Activated CD8-positive, alpha-beta memory T cell treated with anti-CD3 and anti-CD28 coated beads for 1 hour (primary cell): ENCODE results near the gene CD46.

Experiments
- DNase-seq, 2 donors: peaks; one replicate each; pipeline ENCODE4 v3.0.0-alpha.2; 2020; ENCODE audit warnings: low read depth in 1 of 2; ENCODE audit errors: extremely low read depth in 1 of 2

CD46 gene

DNA sequence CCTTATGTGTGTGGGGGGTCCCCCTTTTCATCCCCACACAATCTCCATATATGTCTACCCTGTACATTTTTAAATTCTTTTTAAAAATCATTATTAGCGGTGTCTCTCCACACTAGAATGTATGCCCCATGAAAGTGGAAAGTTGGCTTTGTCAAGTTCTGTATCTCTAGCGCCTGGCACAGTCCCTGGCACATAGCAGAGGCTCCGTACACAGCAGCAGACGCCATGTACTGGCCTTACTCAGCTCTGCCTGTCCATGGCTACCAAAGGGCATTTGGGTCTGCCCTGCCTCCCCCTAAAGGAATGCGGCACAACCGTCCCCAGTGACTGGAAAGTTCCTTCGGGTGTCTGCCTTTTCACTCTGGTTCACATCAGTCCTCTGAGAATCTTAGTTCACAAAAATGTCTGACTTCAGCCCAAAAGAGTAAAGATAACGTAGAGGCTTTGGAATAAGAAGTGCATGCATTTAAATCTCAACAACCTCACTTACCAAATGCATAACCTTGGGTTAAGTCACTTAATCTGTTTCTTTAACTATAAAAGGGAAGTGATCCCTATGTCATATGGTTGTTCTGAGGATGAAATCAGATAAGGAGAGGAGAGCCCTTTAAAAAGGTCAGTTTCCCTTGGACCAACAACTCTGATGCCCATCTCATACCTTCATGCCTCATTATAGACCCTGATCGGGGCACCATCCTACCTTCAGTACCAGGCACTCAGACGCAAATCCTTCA is 61.1 kb downstream of the CD46 start:
- no peak for DNase-seq

DNA sequence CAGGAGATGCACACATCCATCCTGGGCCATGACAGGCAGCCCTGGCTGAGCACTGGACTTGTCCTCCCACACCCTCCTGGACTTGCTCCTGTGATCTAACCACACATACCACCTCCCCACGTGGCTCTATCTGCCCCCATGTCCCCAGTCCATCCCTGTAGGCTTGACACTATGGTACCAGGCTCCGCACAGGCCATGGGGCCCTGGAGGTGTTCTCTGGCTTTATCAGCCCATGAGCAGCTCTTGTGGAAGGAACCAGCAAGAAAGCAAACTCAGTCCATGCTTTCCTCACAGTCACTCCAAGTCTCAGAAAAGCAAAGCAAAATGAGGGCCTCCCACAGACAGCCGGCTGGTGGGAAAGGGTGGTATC is 61.6 kb downstream of the CD46 start:
- DNase-seq, result no peak

DNA sequence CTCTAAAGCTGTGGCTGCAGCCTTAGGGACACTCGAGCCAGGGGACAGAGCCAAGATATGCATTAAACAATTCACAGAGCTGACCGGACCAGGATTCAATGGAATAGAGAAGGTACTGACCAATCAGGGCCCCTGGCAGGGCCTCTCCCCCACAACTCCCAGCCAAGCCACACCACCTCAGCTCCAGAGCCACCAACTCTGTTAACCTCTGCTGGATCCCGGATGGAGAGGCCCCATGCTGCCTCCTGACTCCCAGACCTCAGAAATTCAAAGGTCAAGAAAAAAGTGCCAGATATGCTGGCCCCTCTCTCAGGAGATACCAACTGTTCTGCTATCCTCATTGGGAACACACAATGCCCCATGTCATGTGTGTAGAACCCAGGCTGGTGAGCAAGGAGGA is 62.1 kb downstream of the CD46 start:
- DNase-seq, result no peak

GRCh38 chr1:207814469-207814868 is 62.6 kb downstream of the CD46 start:
- DNase-seq, result no peak

- no peak for DNase-seq
Observed at GRCh38 chr1:207815466-207815865, 63.6 kb downstream of the CD46 start.

DNA sequence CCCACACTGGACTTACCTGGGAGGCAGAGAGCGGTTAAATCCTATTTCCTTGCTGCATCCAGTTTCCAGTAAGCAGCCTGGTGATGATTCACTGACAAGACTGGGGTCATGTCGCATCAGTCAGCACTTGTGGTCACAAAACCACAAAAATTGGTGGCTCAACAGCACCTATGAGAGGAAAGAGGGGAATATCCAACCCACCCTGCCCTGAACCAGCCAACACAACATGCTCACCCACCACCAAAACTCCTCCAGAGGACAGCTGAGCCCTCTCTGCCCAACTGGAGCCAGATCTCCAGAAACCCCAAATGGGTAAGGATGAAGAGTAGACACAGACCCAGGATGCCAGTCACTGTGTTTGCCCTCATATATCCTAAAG is 64.0 kb downstream of the CD46 start:
- DNase-seq, result no peak

DNA sequence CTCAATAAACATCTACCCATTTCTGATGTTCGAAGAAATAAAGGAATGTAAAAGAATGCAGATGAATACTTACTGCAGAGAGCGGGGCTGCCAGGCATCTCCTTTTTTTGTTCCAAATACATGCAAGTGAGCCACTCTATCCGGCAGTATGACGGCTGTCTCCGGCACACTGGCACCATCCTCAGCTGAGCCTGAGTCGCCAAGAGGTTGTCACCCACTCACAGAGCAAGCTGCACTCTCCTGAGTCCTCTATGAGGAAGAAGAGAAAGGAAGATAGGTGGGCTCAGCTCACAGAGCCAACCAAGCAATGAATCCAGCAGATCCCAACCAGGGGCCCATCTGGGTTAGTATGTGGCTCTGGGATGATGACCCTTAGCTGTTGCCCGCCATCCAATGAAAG is 65.3 kb downstream of the CD46 start:
- DNase-seq, result no peak

- no peak for DNase-seq
Observed at GRCh38 chr1:207817778-207818751, 66.2 kb downstream of the CD46 start.

DNA sequence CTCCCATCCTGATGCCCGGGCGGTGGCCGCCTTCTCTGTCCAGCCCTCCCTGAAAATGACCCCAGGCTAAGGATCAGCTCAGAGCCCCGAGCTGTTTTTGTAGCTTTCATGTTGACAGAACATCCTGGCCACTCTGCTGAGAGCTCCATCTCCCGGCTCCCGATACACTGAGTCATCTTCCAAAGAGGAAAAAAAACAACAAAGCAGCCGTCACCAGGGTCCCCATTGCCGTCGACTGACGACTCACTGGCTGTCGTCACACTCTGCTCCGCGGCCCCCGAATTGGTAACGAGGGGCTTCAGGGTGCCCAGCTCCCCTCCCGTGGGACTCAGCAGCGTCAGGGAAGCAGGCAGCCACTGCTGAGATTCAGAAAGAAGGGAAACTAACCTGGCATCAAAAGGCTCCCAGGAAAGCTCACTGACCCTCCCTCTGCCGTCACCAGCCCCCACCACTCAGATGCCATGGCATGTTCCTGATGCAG is 67.2 kb downstream of the CD46 start:
- DNase-seq, result no peak

DNA sequence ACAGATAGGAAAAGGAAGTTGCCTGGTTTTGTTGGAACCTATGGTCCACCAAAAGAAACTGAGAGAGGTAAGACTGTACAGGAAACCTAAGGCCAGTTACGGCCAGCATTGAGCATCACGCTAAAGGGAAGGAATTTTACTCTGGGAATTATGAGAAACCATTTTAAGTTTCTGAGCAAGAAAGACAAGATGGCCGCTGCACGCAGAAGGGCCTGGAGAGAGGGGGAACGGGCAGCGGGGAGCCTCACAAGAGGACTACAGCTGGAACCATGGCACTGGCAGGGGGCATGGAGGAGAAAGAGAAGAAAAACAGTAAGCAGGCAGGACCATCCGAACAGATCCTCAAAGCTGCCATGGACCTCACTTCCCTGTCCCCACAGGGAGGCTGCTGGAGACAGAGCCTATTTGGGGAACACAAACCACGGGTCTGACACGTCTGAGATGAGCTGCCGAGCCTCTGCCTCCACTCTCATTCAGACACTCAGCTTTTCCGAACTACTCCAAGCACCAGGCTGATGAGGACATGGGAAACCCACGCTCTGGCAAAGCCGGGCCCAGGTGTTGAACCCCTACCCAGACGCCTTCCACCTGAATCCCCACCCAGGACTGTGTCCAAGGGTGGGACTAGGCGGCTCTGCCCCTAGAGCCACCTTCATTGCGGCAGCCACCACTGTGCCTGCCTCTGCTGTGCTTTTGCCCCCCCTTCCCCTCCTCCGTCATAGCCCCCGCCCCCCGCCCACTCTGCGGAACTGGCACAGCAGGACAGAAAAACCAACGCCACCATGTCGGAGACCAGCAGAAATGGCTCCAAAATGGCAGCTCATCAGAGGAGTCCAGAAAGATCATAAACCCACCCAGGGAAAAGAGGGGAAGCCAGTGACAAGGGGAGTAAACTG is 69.0 kb downstream of the CD46 start:
- no peak for DNase-seq

GRCh38 chr1:207821464-207822045 is 69.7 kb downstream of the CD46 start:
- DNase-seq, result no peak

GRCh38 chr1:207822124-207822601 is 70.3 kb downstream of the CD46 start:
- no peak for DNase-seq

GRCh38 chr1:207822602-207823451 is 71.0 kb downstream of the CD46 start:
- peak; percentile 25 to 32 for DNase-seq

GRCh38 chr1:207823531-207823879 is 71.7 kb downstream of the CD46 start:
- DNase-seq, result no peak

DNA sequence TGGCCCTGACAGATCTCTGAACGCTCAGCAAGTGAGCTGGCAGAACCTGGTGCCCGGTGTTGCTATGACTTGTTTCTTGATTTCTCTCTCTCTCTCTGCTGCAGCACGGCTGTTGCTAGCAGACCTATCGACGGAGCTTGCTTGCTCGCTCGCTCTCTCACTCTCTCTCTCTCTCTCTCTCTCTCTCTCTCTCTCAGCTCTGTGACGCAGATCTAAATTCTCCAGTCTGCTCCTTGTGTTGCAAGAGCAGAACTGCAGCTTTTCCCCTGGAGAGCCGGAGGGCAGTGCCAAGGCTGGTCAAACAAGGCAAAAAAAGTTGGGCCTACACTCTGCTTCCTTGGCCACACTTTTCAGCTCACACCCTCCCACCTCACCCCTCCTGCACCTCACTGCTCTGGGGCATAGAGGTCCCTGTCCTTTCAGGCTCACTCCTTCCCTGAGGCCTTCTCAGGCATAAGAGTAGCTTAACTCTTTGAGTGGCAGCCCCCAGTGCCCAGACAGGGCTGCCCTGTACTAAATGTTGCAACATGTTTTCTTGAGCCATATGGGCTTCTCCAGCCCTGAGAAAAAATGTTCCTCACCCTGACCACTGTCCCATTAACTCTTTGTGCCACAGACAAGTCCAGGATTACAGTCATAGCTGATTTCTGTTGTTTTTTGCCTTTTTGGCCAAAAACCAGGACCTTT is 72.2 kb downstream of the CD46 start:
- peak; percentile 38 to 42 for DNase-seq

- DNase-seq, result no peak
Observed at GRCh38 chr1:207824691-207825408, 73.0 kb downstream of the CD46 start.

GRCh38 chr1:207825409-207825695 is 73.5 kb downstream of the CD46 start:
- DNase-seq, result no peak

GRCh38 chr1:207825719-207826556 is 74.1 kb downstream of the CD46 start:
- DNase-seq, result peak; percentile 54 to 66
